ENCODE data around the gene DNAJB2. TPM values are rescaled to one million over a fixed set of nuclear protein-coding genes. Genes with fewer than 3 reads are reported as not detected.

DNAJB2 gene
- total and polyA plus RNA-seq, 4 donors = 7.4 to 71.8 (median 27.0) TPM

GRCh38 chr2:219244789-219245147 lies 34.4 kb upstream of the DNAJB2 start:
- Histone ChIP-seq H3K27ac (ENCODE audit: low read depth in 1 of 2, low read length in 2 of 2) (peak overlapping the region; percentile 72 to 94), H3K9ac (ENCODE audit: low read depth in 1 of 2, low read length in 2 of 2) (peak overlapping the region; percentile 2 to 97), H3K27me3 (ENCODE audit: control insufficient read depth in 4 of 4, insufficient read depth in 4 of 4, low read length in 3 of 4) (no peaks in the 10 kb centered on the region), H3K4me1 (ENCODE audit: control insufficient read depth in 4 of 4, insufficient read depth in 4 of 4, low read length in 3 of 4) (peaks cover 9 to 57% (median 48%) of the 10 kb centered on the region in 4 donors), H3K9me3 (ENCODE audit: control insufficient read depth in 4 of 4, low read length in 3 of 4) (no peaks in the 10 kb centered on the region), H3K4me3 (ENCODE audit: low read depth in 1 of 3, low read length in 3 of 3) (peak overlapping the region; percentile 70 to 95 (median 80)), H3K36me3 (ENCODE audit: control insufficient read depth in 4 of 4, insufficient read depth in 3 of 4, low read depth in 1 of 4, low read length in 3 of 4) (peaks cover 0 to 2% (median 0%) of the 10 kb centered on the region in 4 donors)
- DNase-seq (ENCODE audit: low spot score) = no peak
- 41% methylated on average over 6 of the region's 6 CpGs for WGBS
- TF ChIP-seq EGR1 (IDR thresholded peaks at IDR 0.05; ENCODE audit: low read depth in 2 of 2) = no peak
- TF ChIP-seq REST (IDR thresholded peaks at IDR 0.05) = no peak
- no peak for TF ChIP-seq FOXA2 (IDR thresholded peaks at IDR 0.05)
- no peak for TF ChIP-seq RXRA (IDR thresholded peaks at IDR 0.05)
- TF ChIP-seq RAD21 (IDR thresholded peaks at IDR 0.05) = no peak
- TF ChIP-seq JUND (IDR thresholded peaks at IDR 0.05) = no peak
- TF ChIP-seq NR2F2 (IDR thresholded peaks at IDR 0.05) = no peak
- TF ChIP-seq ZBTB33 (IDR thresholded peaks at IDR 0.05) = no peak
- TF ChIP-seq CTCF (IDR thresholded peaks at IDR 0.05; ENCODE audit: low read depth, low read length, missing input control) = no peak
- TF ChIP-seq HNF4G (IDR thresholded peaks at IDR 0.05) = no peak
- no peak for TF ChIP-seq TAF1 (conservative IDR thresholded peaks at IDR 0.05)
- TF ChIP-seq GABPA (IDR thresholded peaks at IDR 0.05 in 1 of 2, conservative IDR thresholded peaks at IDR 0.05 in 1 of 2) = no peak
- TF ChIP-seq MAX (IDR thresholded peaks at IDR 0.05) = no peak
- no peak for TF ChIP-seq HNF4A (conservative IDR thresholded peaks at IDR 0.05)
- TF ChIP-seq YY1 (IDR thresholded peaks at IDR 0.05) = no peak
- no peak for TF ChIP-seq ATF3 (IDR thresholded peaks at IDR 0.05)
- TF ChIP-seq SP1 (IDR thresholded peaks at IDR 0.05) = no peak
- no peak for TF ChIP-seq FOXA1 (IDR thresholded peaks at IDR 0.05)
